Colonic mucosa (tissue), 4 donors: ENCODE results near the gene COPE. TPM values are rescaled to one million over a fixed set of nuclear protein-coding genes. Genes with fewer than 3 reads are reported as not detected.

Experiments used
- DNase-seq: peaks from one replicate; pipeline ENCODE4 v3.0.0-alpha.2; 2020
- H3K27ac ChIP-seq: fragments of 200-600 bp; one replicate; pipeline ENCODE4 v1.8.0; 2021
- H3K27me3 ChIP-seq: fragments of 200-600 bp; one replicate; pipeline ENCODE4 v1.8.0; 2021
- H3K36me3 ChIP-seq: fragments of 200-600 bp; one replicate; pipeline ENCODE4 v1.8.0; 2021
- H3K4me1 ChIP-seq: fragments of 200-600 bp; one replicate; pipeline ENCODE4 v1.8.0; 2021; ENCODE audit warnings: mild to moderate bottlenecking
- H3K4me3 ChIP-seq: fragments of 200-600 bp; one replicate; pipeline ENCODE4 v1.8.0; 2021
- H3K9ac ChIP-seq, 2 donors: one replicate each; pipeline ENCODE4 v1.7.0; 2013; ENCODE audit warnings: control low read depth in 2 of 2, low read depth in 2 of 2, low read length in 2 of 2
- H3K9me3 ChIP-seq: fragments of 200-600 bp; one replicate; pipeline ENCODE4 v1.8.0; 2021
- CTCF ChIP-seq: fragments of 200-600 bp; IDR thresholded peaks from one replicate; pipeline ENCODE4 v1.8.0; 2022; ENCODE audit warnings: antibody characterized with exemption, mild to moderate bottlenecking
- intact Hi-C: fragments of 100-400 bp; cut with DNase I; formaldehyde crosslinking; loops from one replicate; pipeline ENCODE4 v1.14.1; 2022
- total RNA-seq, 2 donors: library from RNA; stranded (reverse); fragmentation: NEBNext Ultra II Directional in 1 of 2; extraction: Animal tissue kit (Norgen Biotek cat#: 25700) in 1 of 2; gene quantifications; one replicate each; pipeline ENCODE4 v1.2.1, GENCODE V29; 2021
- donor health status: healthy.
- donor health status: DM: no; HTN: no; CAD: no.
- donor health status: DM: no; HTN: no; CAD: no.

Gene COPE
- total RNA-seq, 2 donors from 2014 or later = 218 to 295 TPM

DNA sequence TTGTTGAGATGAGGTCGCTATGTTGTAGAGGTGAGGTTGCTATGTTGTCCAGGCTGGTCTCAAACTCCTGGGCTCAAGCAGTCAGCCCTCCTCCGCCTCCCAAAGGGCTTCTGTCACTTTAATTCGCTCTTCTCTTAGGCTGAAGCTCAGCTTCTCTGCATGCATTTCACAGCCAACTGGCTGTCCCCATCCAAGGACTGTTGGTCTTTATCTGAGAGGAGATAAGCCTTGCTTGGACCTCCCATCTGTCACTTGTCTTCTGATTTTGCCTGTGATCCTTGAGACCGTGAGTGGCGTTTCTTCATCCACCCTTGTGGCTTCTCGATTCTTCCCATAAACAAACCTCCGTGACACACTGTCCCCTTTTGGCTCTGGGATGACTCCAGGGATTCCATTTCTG, 47.6 kb downstream of the COPE start:
- H3K9ac ChIP-seq = no peak overlapping the region
- H3K36me3 ChIP-seq = peaks cover 12% of the 10 kb centered on the region
- no peak for DNase-seq
- H3K4me3 ChIP-seq = no peak overlapping the region
- peaks cover 6% of the 10 kb centered on the region for H3K27me3 ChIP-seq
- no peaks in the 10 kb centered on the region for H3K9me3 ChIP-seq
- TF ChIP-seq CTCF = no peak
- intact Hi-C loops = no loop called here
- H3K4me1 ChIP-seq = no peaks in the 10 kb centered on the region
- no peak overlapping the region for H3K27ac ChIP-seq

DNA sequence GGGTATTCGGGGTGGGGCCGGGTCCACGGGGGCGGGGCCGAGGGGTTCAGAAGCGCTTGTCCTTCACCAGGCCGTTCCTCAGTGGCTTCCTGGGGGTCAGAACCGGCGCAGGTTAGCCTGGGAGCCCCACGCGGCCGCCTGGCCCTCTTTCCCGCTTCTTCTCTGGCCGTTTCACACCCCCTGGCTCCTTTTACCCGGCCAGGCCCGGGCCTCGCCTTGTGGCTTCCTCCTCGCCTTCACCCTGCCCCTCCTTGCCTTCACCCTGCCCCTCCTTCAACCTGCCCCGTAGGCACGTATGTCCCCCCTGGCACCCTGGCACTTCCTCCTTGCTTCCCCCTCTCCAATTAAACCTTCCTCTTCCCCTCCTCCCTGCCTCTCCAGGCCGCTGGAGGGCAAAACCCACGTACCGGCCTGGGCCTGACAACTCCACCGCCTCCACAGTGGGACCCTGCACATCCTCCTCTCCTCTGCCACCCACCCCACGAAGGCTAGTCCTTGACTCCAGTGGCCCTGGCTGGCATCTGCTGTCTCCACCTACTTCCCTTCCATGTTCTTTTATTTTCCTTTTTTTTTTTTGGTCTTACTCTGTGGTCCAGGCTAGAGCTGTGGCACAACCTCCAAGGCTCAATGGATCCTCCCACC, 48.5 kb downstream of the COPE start:
- H3K27me3 ChIP-seq = peaks cover 6% of the 10 kb centered on the region
- TF ChIP-seq CTCF = no peak
- no peak overlapping the region for H3K27ac ChIP-seq
- H3K4me1 ChIP-seq = no peaks in the 10 kb centered on the region
- no peak overlapping the region for H3K9ac ChIP-seq
- H3K4me3 ChIP-seq = no peak overlapping the region
- no peak for DNase-seq
- no peaks in the 10 kb centered on the region for H3K9me3 ChIP-seq
- H3K36me3 ChIP-seq = peaks cover 12% of the 10 kb centered on the region
- intact Hi-C loops = no loop called here

DNA sequence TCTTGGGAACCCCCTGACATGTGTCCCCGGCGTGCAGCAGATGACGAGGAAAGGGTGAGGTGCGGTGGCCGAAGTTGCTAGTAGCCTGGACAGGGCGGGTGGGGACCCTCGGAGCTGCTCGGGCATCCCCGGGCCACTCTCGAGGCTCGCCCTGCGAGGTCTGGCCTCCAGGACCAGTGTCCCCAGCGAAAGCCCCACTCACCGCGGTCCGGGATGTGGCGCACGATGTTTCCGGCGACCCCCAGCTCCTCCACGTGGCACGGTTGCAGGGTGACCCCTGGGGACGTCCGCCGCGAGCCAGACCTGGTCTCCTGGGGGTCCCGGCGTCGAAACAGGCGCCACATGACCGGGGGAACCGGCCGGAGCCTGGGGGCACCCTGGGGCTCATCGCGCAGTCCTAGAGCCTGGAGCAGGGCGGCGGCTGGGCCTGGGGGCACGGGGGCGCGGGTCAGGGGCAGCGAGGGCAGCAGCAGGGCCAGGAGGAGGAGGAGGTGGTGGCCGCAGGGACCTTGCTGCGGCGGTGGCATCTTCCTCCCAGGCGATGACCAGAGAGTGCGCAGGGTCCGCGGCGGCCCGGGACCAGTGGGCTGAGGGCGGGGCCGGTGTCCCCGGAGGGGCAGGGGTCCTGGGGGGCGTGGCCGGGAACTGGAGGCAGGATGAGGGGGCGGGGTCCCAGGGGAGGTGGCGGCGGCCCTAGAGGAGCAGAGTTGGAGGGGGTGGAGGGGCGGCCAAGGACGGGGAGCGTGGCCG, 49.2 kb downstream of the COPE start:
- H3K9ac ChIP-seq = no peak overlapping the region
- H3K9me3 ChIP-seq = no peaks in the 10 kb centered on the region
- peaks cover 17% of the 10 kb centered on the region for H3K36me3 ChIP-seq
- no peaks in the 10 kb centered on the region for H3K4me1 ChIP-seq
- no peak for TF ChIP-seq CTCF
- intact Hi-C loops = no loop called here
- H3K27me3 ChIP-seq = peaks cover 6% of the 10 kb centered on the region
- no peak for DNase-seq
- H3K27ac ChIP-seq = no peak overlapping the region
- H3K4me3 ChIP-seq = no peak overlapping the region

GRCh38 chr19:18869023-18869618, 50.1 kb downstream of the COPE start:
- Histone ChIP-seq H3K4me1 (no peaks in the 10 kb centered on the region), H3K36me3 (peaks cover 19% of the 10 kb centered on the region), H3K27me3 (peaks cover 6% of the 10 kb centered on the region), H3K27ac (no peak overlapping the region), H3K9ac (no peak overlapping the region), H3K4me3 (no peak overlapping the region), H3K9me3 (no peaks in the 10 kb centered on the region)
- DNase-seq = no peak
- intact Hi-C loops = no loop called here
- TF ChIP-seq CTCF = no peak

DNA sequence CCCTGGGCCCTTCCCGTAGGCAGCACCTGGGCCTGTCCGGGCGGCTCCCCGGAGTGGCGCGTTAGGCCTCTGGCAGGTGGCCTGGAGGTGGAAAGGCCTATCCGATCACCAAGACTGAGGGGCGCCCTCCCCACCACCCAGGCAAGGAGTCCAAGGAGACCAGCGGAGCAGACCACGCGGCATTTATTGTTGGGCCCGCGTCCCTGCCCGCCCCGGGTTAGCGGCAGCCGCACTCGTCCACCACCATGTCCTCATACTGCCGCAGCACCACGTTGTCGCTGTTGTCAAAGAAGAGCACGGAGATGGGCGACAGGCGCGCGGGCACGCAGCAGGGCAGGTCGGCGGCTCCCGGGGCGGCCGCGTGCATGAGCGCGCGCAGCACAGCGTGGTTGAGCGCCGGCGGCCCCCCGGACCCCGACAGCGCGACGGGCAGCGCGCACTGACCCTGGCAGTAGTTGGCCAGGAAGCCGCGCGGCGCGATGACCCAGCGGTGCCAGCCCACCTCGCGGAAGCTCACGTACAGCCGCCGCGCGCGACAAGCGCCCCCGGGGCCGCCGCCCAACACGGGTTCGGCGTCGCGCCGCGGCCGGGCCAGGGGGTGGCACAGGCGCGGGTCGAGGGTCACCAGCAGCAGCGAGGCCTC, 50.7 kb downstream of the COPE start:
- intact Hi-C loops = no loop called here
- peaks cover 6% of the 10 kb centered on the region for H3K27me3 ChIP-seq
- no peak overlapping the region for H3K4me3 ChIP-seq
- no peak overlapping the region for H3K27ac ChIP-seq
- no peak for TF ChIP-seq CTCF
- no peak for DNase-seq
- no peak overlapping the region for H3K9ac ChIP-seq
- H3K9me3 ChIP-seq = no peaks in the 10 kb centered on the region
- H3K36me3 ChIP-seq = peaks cover 25% of the 10 kb centered on the region
- no peaks in the 10 kb centered on the region for H3K4me1 ChIP-seq
